Psoas muscle (tissue), 8 donors: Measurements from ENCODE around the gene CEP85. TPM values are rescaled to one million over a fixed set of nuclear protein-coding genes. Genes with fewer than 3 reads are reported as not detected.
A peak's percentile ranks its signal among the peaks of the same experiment; 100 is the strongest.

ENCODE experiments used
- ATAC-seq, 4 donors: fragments of 200-7000 bp; cut with Tn5 transposase; one replicate each; pipeline ENCODE4 v1.9.1; 2020; ENCODE audit warnings: moderate library complexity in 3 of 4, mild to moderate bottlenecking in 2 of 4
- DNase-seq, 2 donors: peaks; one replicate each; pipeline ENCODE4 v3.0.0-alpha.2; 2020
- H3K27ac ChIP-seq: fragments of 200-600 bp; one replicate; pipeline ENCODE4 v1.8.0; 2022
- H3K27me3 ChIP-seq, 3 donors: fragments of 200-600 bp in 1 of 3; one replicate each; pipeline versions ENCODE4 v1.6.1 to v1.8.0; 2013 to 2022; ENCODE audit warnings: low read length in 2 of 3, mild to moderate bottlenecking in 2 of 3, moderate library complexity in 1 of 3; ENCODE audit not compliant: insufficient read depth in 3 of 3
- H3K36me3 ChIP-seq, 2 donors: fragments of 200-600 bp in 1 of 2; one replicate each; pipeline versions ENCODE4 v1.6.1 to v1.8.0; 2013 to 2022; ENCODE audit warnings: low read depth in 1 of 2, mild to moderate bottlenecking in 1 of 2, moderate library complexity in 1 of 2; ENCODE audit not compliant: insufficient read depth in 1 of 2
- H3K4me1 ChIP-seq: fragments of 200-600 bp; one replicate; pipeline ENCODE4 v1.8.0; 2022
- H3K4me3 ChIP-seq: fragments of 200-600 bp; one replicate; pipeline ENCODE4 v1.8.0; 2022; ENCODE audit warnings: mild to moderate bottlenecking
- H3K9me3 ChIP-seq: fragments of 200-600 bp; one replicate; pipeline ENCODE4 v1.8.0; 2022
- WGBS, 3 donors: extraction: QIAGEN DNeasy Blood & Tissue Kit; methylation state at CpG; one replicate each; pipeline versions ENCODE4 v1.1.6 to v1.1.7; 2013; 5-methylcytosine and 5-hydroxymethylcytosine counted together
- intact Hi-C, 2 donors: fragments of 100-400 bp; cut with DNase I; formaldehyde crosslinking; loops; one replicate each; pipeline versions ENCODE4 v1.11.0 to v1.14.2; 2022
- polyA plus RNA-seq, 3 donors: library from polyadenylated mRNA; stranded (reverse); fragments of 200-250 nt; gene quantifications; one replicate each; pipeline ENCODE4 v1.2.3, GENCODE V29; 2013
- total RNA-seq, 4 donors: library from RNA; stranded (reverse); fragmentation: NEBNext Ultra II Directional in 2 of 4; extraction: Animal tissue kit (Norgen Biotek cat#: 25700) in 2 of 4; gene quantifications; one replicate each; pipeline versions ENCODE4 v1.2.1 to v1.2.4, GENCODE V29; 2021 to 2023
- TF ChIP-seq, protein P1 (sequence below): fragments of 200-600 bp; IDR thresholded peaks from one replicate; pipeline ENCODE4 v1.8.0; 2022; ENCODE audit warnings: antibody characterized with exemption
- donor health status: healthy with polysubstance abuse.
- donor health status: DM: no; HTN: no; CAD: no; lungs with moderate emphysema.
- donor health status: Bipolar disorder and iron deficiency.
- donor health status: healthy.
- donor health status: DM: yes; HTN: yes; CAD: no.
- donor health status: DM: no; HTN: no; CAD: no.
- donor health status: DM: no; HTN: no; CAD: no.
- donor health status: DM: yes; HTN: yes; CAD: no.

The CEP85 gene
- total and polyA plus RNA-seq, 7 donors: 14.8 to 52.5 (median 24.2) TPM

DNA sequence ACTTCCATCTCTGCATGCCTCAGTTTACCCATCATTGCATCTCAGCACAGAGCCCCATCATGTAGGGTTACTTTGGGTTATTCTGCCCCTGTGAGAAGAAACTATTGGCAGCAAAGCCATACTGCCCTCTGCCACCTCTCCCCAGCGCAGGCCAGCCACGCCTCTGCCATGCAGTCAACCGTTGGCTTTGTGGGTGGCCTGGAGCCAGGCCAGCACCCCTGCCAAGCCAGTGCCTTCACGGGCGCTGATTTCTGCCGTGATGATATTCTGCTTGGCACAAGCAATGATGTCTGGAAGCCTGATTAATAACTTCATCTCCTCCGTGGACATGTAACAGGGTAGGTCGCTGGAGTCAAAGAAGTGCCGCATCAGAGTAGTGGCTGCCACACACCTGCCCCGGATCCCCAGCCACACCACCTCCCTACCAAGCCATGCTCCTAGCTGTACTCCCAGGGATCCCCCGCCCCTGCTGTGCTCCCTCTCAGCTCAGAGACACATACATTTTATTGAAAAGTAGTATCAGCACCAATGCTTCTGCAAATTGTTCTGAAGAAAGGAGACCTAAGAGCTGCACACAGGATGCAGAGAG is 15.0 kb upstream of the CEP85 start:
- H3K27me3 ChIP-seq: no peaks in the 10 kb centered on the region
- ATAC-seq: peak in 3 of 4 donors; percentile 65 to 86 (median 75)
- no peaks in the 10 kb centered on the region for H3K9me3 ChIP-seq
- no peaks in the 10 kb centered on the region for H3K36me3 ChIP-seq
- 26 to 43% (median 27%) methylated on average over 11 of the region's 11 CpGs for WGBS, 3 donors
- no peaks in the 10 kb centered on the region for H3K4me1 ChIP-seq
- intact Hi-C loops: no loop called here
- DNase-seq: peak in 1 of 2 donors; percentile 63
- H3K27ac ChIP-seq: no peak overlapping the region
- H3K4me3 ChIP-seq: no peak overlapping the region
- TF ChIP-seq, protein P1, sequence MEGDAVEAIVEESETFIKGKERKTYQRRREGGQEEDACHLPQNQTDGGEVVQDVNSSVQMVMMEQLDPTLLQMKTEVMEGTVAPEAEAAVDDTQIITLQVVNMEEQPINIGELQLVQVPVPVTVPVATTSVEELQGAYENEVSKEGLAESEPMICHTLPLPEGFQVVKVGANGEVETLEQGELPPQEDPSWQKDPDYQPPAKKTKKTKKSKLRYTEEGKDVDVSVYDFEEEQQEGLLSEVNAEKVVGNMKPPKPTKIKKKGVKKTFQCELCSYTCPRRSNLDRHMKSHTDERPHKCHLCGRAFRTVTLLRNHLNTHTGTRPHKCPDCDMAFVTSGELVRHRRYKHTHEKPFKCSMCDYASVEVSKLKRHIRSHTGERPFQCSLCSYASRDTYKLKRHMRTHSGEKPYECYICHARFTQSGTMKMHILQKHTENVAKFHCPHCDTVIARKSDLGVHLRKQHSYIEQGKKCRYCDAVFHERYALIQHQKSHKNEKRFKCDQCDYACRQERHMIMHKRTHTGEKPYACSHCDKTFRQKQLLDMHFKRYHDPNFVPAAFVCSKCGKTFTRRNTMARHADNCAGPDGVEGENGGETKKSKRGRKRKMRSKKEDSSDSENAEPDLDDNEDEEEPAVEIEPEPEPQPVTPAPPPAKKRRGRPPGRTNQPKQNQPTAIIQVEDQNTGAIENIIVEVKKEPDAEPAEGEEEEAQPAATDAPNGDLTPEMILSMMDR: no peak

DNA sequence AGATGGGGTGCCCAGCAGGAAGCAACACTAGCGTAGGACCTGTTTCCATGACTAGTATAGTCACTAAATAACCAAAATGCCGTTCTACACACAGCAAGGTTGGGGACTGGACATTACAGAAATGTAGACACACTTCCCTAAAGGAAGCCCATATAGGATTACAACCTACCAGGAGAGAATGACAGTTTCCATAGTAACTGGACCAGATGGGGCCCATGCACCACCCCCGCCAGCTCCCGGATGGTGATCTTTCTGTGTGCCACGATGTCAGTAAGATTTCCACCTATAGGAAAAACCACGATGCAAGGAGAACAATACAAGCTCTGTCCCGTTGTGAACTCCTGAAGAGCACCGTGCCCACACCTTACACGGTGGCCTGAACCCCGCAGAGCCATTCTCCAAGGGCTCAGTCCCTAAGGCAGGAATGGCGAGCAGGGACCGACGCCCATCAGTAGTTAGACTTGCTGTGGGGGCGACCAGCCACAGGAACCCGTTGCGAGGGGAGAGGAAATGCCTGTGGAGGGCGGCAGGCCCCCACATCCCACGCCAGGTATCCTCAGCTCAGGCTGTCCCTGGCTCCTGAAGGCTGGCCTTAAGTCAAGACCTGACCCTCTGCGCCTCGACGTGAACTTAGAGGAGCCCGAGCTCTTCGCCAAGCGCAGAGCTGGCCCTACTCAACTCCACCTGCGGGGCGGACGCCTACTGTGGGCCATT is 13.6 kb upstream of the CEP85 start:
- DNase-seq (no peak), ATAC-seq (no peak)
- Histone ChIP-seq H3K36me3 (no peaks in the 10 kb centered on the region), H3K27me3 (no peaks in the 10 kb centered on the region), H3K4me1 (no peaks in the 10 kb centered on the region), H3K27ac (no peak overlapping the region), H3K9me3 (no peaks in the 10 kb centered on the region), H3K4me3 (no peak overlapping the region)
- TF ChIP-seq, protein P1: no peak
- intact Hi-C loops: no loop called here
- WGBS, 3 donors: 71 to 72% (median 72%) methylated on average over 27 of the region's 27 CpGs

DNA sequence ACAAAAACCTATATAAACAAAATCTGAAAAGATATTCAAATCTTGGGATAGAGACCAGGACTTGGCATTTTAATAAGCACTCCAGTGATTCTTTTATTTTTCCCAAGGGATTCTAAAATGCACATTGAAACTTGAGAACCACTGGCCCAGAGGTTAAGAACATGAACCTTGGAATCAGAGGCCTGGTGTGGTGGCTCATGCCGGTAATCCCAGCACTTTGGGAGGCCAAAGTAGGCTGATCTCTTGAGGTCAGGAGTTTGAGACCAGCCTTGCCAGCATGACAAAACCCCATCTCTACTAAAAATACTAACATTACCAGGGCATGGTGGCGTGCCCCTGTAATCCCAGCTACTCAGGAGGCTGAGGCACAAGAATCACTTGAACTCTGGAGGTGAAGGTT is 12.9 kb upstream of the CEP85 start:
- 54 to 78% (median 65%) methylated on average over 2 of the region's 2 CpGs for WGBS, 3 donors
- Histone ChIP-seq H3K27ac (no peak overlapping the region), H3K4me1 (no peaks in the 10 kb centered on the region), H3K4me3 (no peak overlapping the region), H3K27me3 (no peaks in the 10 kb centered on the region), H3K9me3 (no peaks in the 10 kb centered on the region), H3K36me3 (no peaks in the 10 kb centered on the region)
- TF ChIP-seq, protein P1: no peak
- DNase-seq: no peak
- ATAC-seq: no peak
- intact Hi-C loops: no loop called here

DNA sequence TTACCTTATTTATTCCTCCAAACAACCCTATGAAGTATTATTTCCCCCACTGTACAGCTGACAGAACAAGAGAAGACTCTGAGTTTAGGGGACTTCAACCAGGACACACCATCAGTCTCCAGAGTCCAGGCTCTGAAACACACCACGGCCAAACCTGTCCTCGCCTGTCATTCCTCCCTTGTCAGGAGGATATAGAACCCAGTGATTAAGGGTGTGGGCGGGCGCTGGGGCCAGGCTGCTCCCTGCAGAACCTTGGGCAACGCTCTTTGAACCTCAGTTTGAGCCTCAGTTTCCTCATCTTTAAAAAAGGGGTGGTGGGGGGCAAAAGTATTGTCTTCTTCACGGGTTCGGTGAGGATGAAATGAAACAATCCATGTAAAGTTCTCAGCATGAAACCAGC is 9.4 kb upstream of the CEP85 start:
- Histone ChIP-seq H3K27me3 (no peaks in the 10 kb centered on the region), H3K4me1 (no peaks in the 10 kb centered on the region), H3K4me3 (peak overlapping the region; percentile 74), H3K9me3 (no peaks in the 10 kb centered on the region), H3K36me3 (no peaks in the 10 kb centered on the region), H3K27ac (peak overlapping the region; percentile 24)
- ATAC-seq (peak in 2 of 4 donors; percentile 28 to 33), DNase-seq (no peak)
- intact Hi-C loops: no loop called here
- TF ChIP-seq, protein P1: no peak
- WGBS, 3 donors: 63 to 72% (median 70%) methylated on average over 7 of the region's 7 CpGs
